KG1 (cell line): ENCODE measurements around the gene PLXDC2.
A peak's percentile ranks its signal among the peaks of the same experiment; 100 is the strongest.

Experiments
- DNase-seq: peaks from one replicate; lab custom pipeline; 2025; lab: John Stamatoyannopoulos, UW

Gene PLXDC2

DNA sequence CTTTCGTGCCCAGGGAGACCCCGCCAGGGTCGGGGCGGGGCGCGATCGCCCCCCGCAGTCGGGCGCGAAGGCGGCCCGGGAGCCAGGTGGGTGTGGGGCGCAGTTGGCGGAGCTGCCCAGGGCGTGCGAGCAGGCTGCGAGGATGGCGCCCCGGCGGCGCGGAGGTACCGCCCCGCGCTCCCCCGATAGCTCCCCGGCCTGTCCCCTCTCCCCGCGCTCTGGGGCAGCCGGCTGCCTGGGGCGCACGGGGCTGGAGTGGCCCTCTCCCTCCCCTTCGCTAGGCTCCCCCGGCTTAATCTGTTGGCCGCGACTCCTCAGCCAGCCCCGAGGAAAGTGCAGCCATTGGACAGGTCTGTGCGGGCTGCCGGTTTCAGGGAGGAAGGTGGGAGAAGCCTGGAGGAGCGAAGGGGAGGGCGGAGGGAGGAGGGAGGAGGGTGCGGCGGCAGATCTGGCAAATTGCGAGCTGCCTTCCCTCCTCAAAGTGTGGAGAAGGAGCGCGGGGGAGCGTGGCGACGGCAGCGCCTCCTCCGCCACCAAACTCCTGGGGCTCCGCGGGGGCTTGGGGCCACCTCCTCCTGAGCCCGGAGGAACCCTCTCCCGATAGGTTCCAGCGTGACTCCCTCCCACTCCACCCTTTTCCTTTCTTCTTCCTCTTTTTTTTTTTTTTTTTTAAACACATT, 361 bp upstream of the PLXDC2 start:
- no peak for DNase-seq

DNA sequence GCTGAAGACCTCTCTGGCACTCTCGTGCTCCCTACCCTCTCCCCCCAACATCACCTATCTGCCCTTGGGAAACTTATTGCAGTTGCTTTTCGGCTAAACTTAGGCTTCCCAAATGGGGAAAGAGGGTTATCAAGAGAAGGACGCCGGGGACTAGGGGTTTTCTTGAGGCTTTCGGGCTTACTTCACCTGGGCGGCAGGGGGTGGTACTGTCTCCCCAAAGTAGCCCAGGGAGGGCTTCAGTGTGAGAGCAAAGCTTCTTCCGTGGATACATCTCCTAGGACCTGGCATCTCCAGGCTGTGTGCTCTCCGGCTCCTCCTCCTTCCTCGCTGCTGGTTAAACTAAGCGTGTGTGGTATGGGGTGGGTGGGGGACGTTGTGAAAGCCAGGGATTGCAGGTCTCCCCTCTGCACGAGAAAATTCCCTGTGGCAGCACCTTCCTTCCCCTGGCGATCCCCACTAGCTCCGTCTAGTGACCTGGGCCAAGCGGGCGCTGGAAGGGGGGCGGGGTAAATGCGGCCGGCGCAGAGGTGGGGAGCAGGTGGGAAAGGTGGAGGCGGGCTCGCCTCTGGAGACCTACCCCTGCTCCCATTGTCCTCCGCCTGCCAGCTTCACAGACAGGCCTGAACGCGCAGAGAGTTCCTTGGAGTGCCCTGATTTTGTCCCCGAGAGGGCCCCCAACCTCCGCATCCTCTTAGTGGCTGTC, 1.1 kb downstream of the PLXDC2 start:
- no peak for DNase-seq

DNA sequence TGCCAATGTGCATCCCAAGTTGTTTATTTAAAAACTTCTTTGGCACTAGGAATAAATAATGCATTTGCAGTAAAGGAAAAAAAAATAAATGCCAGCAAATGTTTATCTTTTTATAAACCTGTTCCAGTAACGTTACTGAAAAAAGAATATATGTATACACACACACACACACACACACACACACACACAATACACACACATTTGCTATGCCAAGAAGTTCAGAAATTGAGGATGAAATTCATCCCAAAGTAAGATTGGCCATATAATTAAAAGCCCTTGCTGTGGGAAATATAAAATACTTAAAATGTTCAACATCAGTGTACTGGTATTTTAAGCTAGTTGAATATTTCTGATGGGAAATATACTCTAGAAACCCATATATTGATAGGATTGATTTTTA, 2.6 kb downstream of the PLXDC2 start:
- no peak for DNase-seq

- DNase-seq = peak; percentile 40
Observed at GRCh38 chr10:19819419-19820033, 3.3 kb downstream of the PLXDC2 start.

- no peak for DNase-seq
Observed at GRCh38 chr10:19824381-19825342, 8.4 kb downstream of the PLXDC2 start.

DNA sequence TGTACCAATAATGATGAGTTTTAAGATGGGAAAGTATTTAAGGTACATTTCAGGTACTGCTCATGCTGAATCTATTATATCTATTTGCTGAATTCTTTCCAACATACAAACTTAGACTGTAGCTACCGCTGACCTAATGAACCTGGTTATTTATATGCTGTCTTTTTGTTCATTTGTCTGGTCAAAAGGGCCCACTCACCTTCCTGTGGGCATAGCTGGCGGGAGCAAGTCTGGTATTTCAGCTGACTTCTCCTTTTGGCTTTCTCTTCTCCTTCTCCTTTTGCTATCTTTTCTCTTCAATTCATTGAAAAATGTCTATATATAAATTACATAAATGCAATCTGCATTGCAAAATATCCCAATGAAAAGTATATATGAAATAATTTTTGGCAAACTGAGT, 9.5 kb downstream of the PLXDC2 start:
- no peak for DNase-seq

GRCh38 chr10:19826712-19827111, 10.5 kb downstream of the PLXDC2 start:
- no peak for DNase-seq

GRCh38 chr10:19828278-19829049, 12.2 kb downstream of the PLXDC2 start:
- no peak for DNase-seq

DNA sequence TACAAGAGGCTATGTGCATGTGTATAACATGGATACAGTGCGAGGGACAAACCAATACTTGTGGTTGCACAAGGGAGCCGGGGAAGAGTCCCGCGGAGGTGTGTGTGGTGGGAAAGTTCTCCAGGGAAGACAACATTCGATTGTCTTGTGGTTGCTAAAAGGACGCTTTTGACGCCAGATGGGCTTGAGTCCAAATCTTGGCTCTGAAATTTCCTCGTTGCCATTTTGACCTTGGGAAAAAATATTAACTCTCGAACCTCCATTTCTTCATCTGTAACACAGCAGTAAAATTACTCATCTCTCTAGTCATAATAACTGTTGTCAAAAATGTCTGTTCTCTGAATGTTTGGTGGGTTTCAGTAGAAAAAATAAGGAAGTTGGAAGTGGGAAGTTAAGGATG, 16.5 kb downstream of the PLXDC2 start:
- DNase-seq = no peak

GRCh38 chr10:19833170-19833824, 17.1 kb downstream of the PLXDC2 start:
- DNase-seq = no peak

DNA sequence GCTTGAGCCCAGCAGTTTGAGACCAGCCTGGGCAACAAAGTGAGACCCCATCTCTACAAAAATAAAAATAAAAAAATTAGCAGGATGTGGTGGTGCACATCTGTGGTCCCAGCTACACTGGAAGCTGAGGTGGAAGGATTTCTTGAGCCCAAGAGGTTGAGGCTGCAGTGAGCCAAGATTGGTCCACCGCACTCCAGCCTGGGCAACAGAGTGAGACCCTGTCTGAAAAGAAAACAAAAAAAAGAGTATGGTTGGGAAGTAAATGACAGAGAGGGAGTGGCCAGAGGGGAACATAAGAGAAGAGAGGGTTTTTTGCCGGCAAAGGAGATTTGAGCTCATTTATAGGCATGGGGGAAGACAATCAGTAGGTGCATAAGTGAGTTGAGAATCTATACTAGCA, 19.7 kb downstream of the PLXDC2 start:
- no peak for DNase-seq

- no peak for DNase-seq
Observed at GRCh38 chr10:19839090-19839489, 22.9 kb downstream of the PLXDC2 start.

- DNase-seq = no peak
Observed at GRCh38 chr10:19839552-19839951, 23.3 kb downstream of the PLXDC2 start.

GRCh38 chr10:19840776-19841175, 24.5 kb downstream of the PLXDC2 start:
- DNase-seq = no peak

DNA sequence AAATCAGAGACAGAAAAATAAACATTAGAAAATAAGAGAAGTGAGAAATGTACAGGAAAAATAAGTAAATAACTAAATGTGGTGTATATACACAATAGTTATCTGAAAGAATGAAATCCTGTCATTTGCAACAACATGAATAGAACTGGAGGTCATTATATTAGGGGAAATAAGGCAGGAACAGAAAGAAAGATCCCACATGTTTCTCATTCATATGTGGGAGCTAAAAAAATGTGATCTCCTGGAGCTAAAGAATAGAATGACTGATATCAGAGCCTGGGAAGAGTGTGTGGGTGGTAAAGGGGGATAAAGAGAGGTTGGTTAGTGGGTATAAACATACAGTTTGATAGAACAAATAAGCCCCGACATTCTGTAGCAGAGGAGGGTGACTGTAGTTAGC, 27.3 kb downstream of the PLXDC2 start:
- DNase-seq = no peak

GRCh38 chr10:19845503-19846368, 29.5 kb downstream of the PLXDC2 start:
- no peak for DNase-seq

- DNase-seq = no peak
Observed at GRCh38 chr10:19847321-19847720, 31.1 kb downstream of the PLXDC2 start.

- no peak for DNase-seq
Observed at GRCh38 chr10:19848226-19848985, 32.2 kb downstream of the PLXDC2 start.

DNA sequence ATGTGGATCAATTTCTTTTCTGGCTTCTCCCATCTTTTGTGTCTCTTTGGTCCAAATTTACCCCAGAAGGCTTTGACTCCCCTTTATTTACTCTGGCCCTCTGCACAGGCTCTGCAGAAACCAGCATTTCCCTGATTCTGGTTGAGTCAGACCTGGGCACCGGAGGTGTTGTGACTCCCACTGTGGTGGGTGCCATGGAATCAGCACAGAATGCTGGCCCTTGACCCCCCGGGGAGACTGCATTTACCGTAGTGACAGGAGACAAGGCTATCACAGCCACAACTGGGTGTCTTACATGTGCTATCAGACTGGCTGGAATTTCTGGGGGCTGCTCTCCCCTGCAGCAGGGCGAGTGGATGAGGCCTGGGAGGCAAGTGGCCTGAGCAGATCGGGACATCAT, 37.6 kb downstream of the PLXDC2 start:
- DNase-seq = no peak
